ENCODE measurements around the gene INSR. TPM values are rescaled to one million over a fixed set of nuclear protein-coding genes. Genes with fewer than 3 reads are reported as not detected.

INSR gene
- total RNA-seq, 1 experiment from 2014 or later = 7.2 TPM

- no peak for DNase-seq (ENCODE audit: low spot score)
Observed at GRCh38 chr19:7142771-7143170, 151.4 kb downstream of the INSR start.

GRCh38 chr19:7140137-7140536, 154.1 kb downstream of the INSR start:
- no peak for DNase-seq (ENCODE audit: low spot score)

GRCh38 chr19:7139095-7139494, 155.1 kb downstream of the INSR start:
- DNase-seq (ENCODE audit: low spot score) = no peak

GRCh38 chr19:7138402-7138801, 155.8 kb downstream of the INSR start:
- DNase-seq (ENCODE audit: low spot score) = no peak

- DNase-seq (ENCODE audit: low spot score) = no peak
Observed at GRCh38 chr19:7137120-7137519, 157.1 kb downstream of the INSR start.

GRCh38 chr19:7132054-7132453, 162.2 kb downstream of the INSR start:
- DNase-seq (ENCODE audit: low spot score) = no peak

- no peak for DNase-seq (ENCODE audit: low spot score)
Observed at GRCh38 chr19:7130043-7130442, 164.2 kb downstream of the INSR start.

- no peak for DNase-seq (ENCODE audit: low spot score)
Observed at GRCh38 chr19:7126132-7126531, 168.1 kb downstream of the INSR start.

GRCh38 chr19:7125221-7125620, 169.0 kb downstream of the INSR start:
- DNase-seq (ENCODE audit: low spot score) = no peak

- DNase-seq (ENCODE audit: low spot score) = no peak
Observed at GRCh38 chr19:7124782-7125181, 169.4 kb downstream of the INSR start.

- DNase-seq (ENCODE audit: low spot score) = no peak
Observed at GRCh38 chr19:7122701-7123100, 171.5 kb downstream of the INSR start.

- no peak for DNase-seq (ENCODE audit: low spot score)
Observed at GRCh38 chr19:7120499-7120898, 173.7 kb downstream of the INSR start.

- no peak for DNase-seq (ENCODE audit: low spot score)
Observed at GRCh38 chr19:7119582-7119981, 174.6 kb downstream of the INSR start.

GRCh38 chr19:7117248-7117647, 177.0 kb downstream of the INSR start:
- DNase-seq (ENCODE audit: low spot score) = no peak

- DNase-seq (ENCODE audit: low spot score) = no peak
Observed at GRCh38 chr19:7115721-7116120, 178.5 kb downstream of the INSR start.

- DNase-seq (ENCODE audit: low spot score) = no peak
Observed at GRCh38 chr19:7113233-7113632, 181.0 kb downstream of the INSR start.

GRCh38 chr19:7112675-7113074, 181.5 kb downstream of the INSR start:
- DNase-seq (ENCODE audit: low spot score) = no peak

- DNase-seq (ENCODE audit: low spot score) = no peak
Observed at GRCh38 chr19:7109678-7110289, 184.4 kb downstream of the INSR start.

GRCh38 chr19:7106711-7107657, 187.2 kb downstream of the INSR start:
- no peak for DNase-seq (ENCODE audit: low spot score)

- DNase-seq (ENCODE audit: low spot score) = no peak
Observed at GRCh38 chr19:7104747-7105447, 189.3 kb downstream of the INSR start.

- no peak for DNase-seq (ENCODE audit: low spot score)
Observed at GRCh38 chr19:7101498-7102253, 192.5 kb downstream of the INSR start.

- no peak for DNase-seq (ENCODE audit: low spot score)
Observed at GRCh38 chr19:7099597-7099921, 194.7 kb downstream of the INSR start.

Measured in A172 (cell line).